HEK293T (cell line): ENCODE measurements around the gene CCSER1.

Experiments used
- CTCF ChIA-PET: fragments of 350-600 bp; formaldehyde crosslinking; extraction: SDS; loops from one replicate; lab custom pipeline; 2021; ENCODE audit warnings: antibody characterized with exemption, inconsistent platforms; lab: Yijun Ruan, JAX
- POLR2A ChIA-PET: fragments of 350-600 bp; formaldehyde crosslinking; extraction: SDS; loops from one replicate; lab custom pipeline; 2020; ENCODE audit warnings: antibody characterized with exemption, inconsistent platforms; lab: Yijun Ruan, JAX
- DNase-seq: peaks from one replicate; pipeline ENCODE4 v3.0.0; 2012; ENCODE audit warnings: mixed read lengths; ENCODE audit errors: extremely low spot score
- ARNT ChIP-seq: fragments of 450-650 bp; IDR thresholded peaks from 2 replicates; pipeline ENCODE4 v1.6.1; 2017; ENCODE audit warnings: mild to moderate bottlenecking
- BHLHE40 ChIP-seq: fragments of 450-650 bp; IDR thresholded peaks from 2 replicates; pipeline ENCODE4 v1.6.1; 2016; ENCODE audit warnings: mild to moderate bottlenecking, moderate library complexity, borderline replicate concordance
- CTBP1 ChIP-seq: fragments of 450-650 bp; IDR thresholded peaks from 2 replicates; pipeline ENCODE4 v1.6.1; 2016; ENCODE audit warnings: borderline replicate concordance
- ELF4 ChIP-seq: fragments of 450-650 bp; IDR thresholded peaks from 2 replicates; pipeline ENCODE4 v1.6.1; 2017; ENCODE audit warnings: antibody characterized with exemption
- FOXA1 ChIP-seq: fragments of 450-650 bp; IDR thresholded peaks from 2 replicates; pipeline ENCODE4 v1.6.1; 2016; ENCODE audit warnings: mild to moderate bottlenecking
- FOXK2 ChIP-seq: fragments of 450-650 bp; IDR thresholded peaks from 2 replicates; pipeline ENCODE4 v1.6.1; 2016; ENCODE audit warnings: mild to moderate bottlenecking
- FOXM1 ChIP-seq: fragments of 450-650 bp; IDR thresholded peaks from 2 replicates; pipeline ENCODE4 v1.6.1; 2017; ENCODE audit warnings: mild to moderate bottlenecking, borderline replicate concordance
- HDGF ChIP-seq: fragments of 450-650 bp; IDR thresholded peaks from 2 replicates; pipeline ENCODE4 v1.6.1; 2017; ENCODE audit warnings: antibody characterized with exemption, borderline replicate concordance
- L3MBTL2 ChIP-seq: fragments of 450-650 bp; conservative IDR thresholded peaks from 2 replicates; pipeline ENCODE4 v1.6.1; 2016; ENCODE audit warnings: mild to moderate bottlenecking
- LEF1 ChIP-seq: fragments of 450-650 bp; IDR thresholded peaks from 2 replicates; pipeline ENCODE4 v1.6.1; 2017; ENCODE audit warnings: mild to moderate bottlenecking, borderline replicate concordance
- NFRKB ChIP-seq: fragments of 450-650 bp; IDR thresholded peaks from 2 replicates; pipeline ENCODE4 v1.6.1; 2016; ENCODE audit warnings: mild to moderate bottlenecking, moderate library complexity
- PKNOX1 ChIP-seq: fragments of 450-650 bp; IDR thresholded peaks from 2 replicates; pipeline ENCODE4 v1.6.1; 2016
- SP1 ChIP-seq: fragments of 450-650 bp; IDR thresholded peaks from 2 replicates; pipeline ENCODE4 v1.6.1; 2017
- SUZ12 ChIP-seq: fragments of 450-650 bp; IDR thresholded peaks from 2 replicates; pipeline ENCODE4 v1.6.1; 2016; ENCODE audit warnings: mild to moderate bottlenecking
- TARDBP ChIP-seq: fragments of 450-650 bp; IDR thresholded peaks from 2 replicates; pipeline ENCODE4 v1.6.1; 2016
- ZNF384 ChIP-seq: fragments of 450-650 bp; IDR thresholded peaks from 2 replicates; pipeline ENCODE4 v1.6.1; 2016

CCSER1 gene

GRCh38 chr4:90586799-90587198 lies 459.6 kb downstream of the CCSER1 start:
- TF ChIP-seq HDGF (no peak), ARNT (no peak), NFRKB (no peak), ZNF384 (no peak), PKNOX1 (no peak), FOXK2 (no peak), SUZ12 (no peak), BHLHE40 (no peak), FOXM1 (no peak), L3MBTL2 (no peak), TARDBP (no peak), CTBP1 (no peak), LEF1 (no peak), ELF4 (no peak), SP1 (no peak), FOXA1 (no peak)
- CTCF ChIA-PET: no interaction called here
- POLR2A ChIA-PET: no interaction called here
- DNase-seq: no peak

GRCh38 chr4:90597927-90598326 lies 470.7 kb downstream of the CCSER1 start:
- ChIA-PET CTCF (no interaction called here), POLR2A (no interaction called here)
- DNase-seq: no peak
- no peak for TF ChIP-seq PKNOX1
- no peak for TF ChIP-seq SUZ12
- no peak for TF ChIP-seq FOXK2
- no peak for TF ChIP-seq FOXM1
- TF ChIP-seq ELF4: no peak
- no peak for TF ChIP-seq FOXA1
- TF ChIP-seq ZNF384: no peak
- no peak for TF ChIP-seq ARNT
- no peak for TF ChIP-seq BHLHE40
- no peak for TF ChIP-seq SP1
- TF ChIP-seq L3MBTL2: no peak
- TF ChIP-seq CTBP1: no peak
- TF ChIP-seq TARDBP: no peak
- TF ChIP-seq HDGF: no peak

- ChIA-PET POLR2A (no interaction called here), CTCF (no interaction called here)
- no peak for TF ChIP-seq TARDBP
- TF ChIP-seq FOXA1: no peak
- no peak for TF ChIP-seq FOXK2
- TF ChIP-seq HDGF: no peak
- TF ChIP-seq FOXM1: no peak
- no peak for TF ChIP-seq SUZ12
- TF ChIP-seq ELF4: no peak
- TF ChIP-seq ARNT: no peak
- TF ChIP-seq NFRKB: no peak
- TF ChIP-seq SP1: no peak
- no peak for TF ChIP-seq BHLHE40
- no peak for TF ChIP-seq LEF1
- TF ChIP-seq CTBP1: no peak
- TF ChIP-seq L3MBTL2: no peak
- no peak for TF ChIP-seq PKNOX1
- TF ChIP-seq ZNF384: no peak
- no peak for DNase-seq
Observed at GRCh38 chr4:90598741-90599140, 471.5 kb downstream of the CCSER1 start.

- no peak for DNase-seq
- no peak for TF ChIP-seq PKNOX1
- TF ChIP-seq NFRKB: no peak
- no peak for TF ChIP-seq FOXK2
- no peak for TF ChIP-seq LEF1
- TF ChIP-seq FOXA1: no peak
- no peak for TF ChIP-seq SP1
- TF ChIP-seq SUZ12: no peak
- TF ChIP-seq ARNT: no peak
- TF ChIP-seq HDGF: no peak
- no peak for TF ChIP-seq BHLHE40
- TF ChIP-seq ELF4: no peak
- TF ChIP-seq TARDBP: no peak
- no peak for TF ChIP-seq ZNF384
- no peak for TF ChIP-seq L3MBTL2
- TF ChIP-seq CTBP1: no peak
- TF ChIP-seq FOXM1: no peak
- ChIA-PET CTCF (no interaction called here), POLR2A (no interaction called here)
Observed at GRCh38 chr4:90602726-90603125, 475.5 kb downstream of the CCSER1 start.

GRCh38 chr4:90603540-90603939 lies 476.3 kb downstream of the CCSER1 start:
- ChIA-PET CTCF (no interaction called here), POLR2A (no interaction called here)
- TF ChIP-seq NFRKB (no peak), FOXA1 (no peak), ARNT (no peak)
- no peak for DNase-seq

- ChIA-PET POLR2A (no interaction called here), CTCF (no interaction called here)
- TF ChIP-seq NFRKB: no peak
- no peak for TF ChIP-seq HDGF
- no peak for TF ChIP-seq SUZ12
- TF ChIP-seq PKNOX1: no peak
- no peak for TF ChIP-seq SP1
- no peak for TF ChIP-seq ZNF384
- TF ChIP-seq L3MBTL2: no peak
- TF ChIP-seq CTBP1: no peak
- no peak for TF ChIP-seq LEF1
- no peak for TF ChIP-seq ELF4
- no peak for TF ChIP-seq FOXM1
- no peak for TF ChIP-seq BHLHE40
- TF ChIP-seq TARDBP: no peak
- TF ChIP-seq ARNT: no peak
- no peak for TF ChIP-seq FOXK2
- no peak for TF ChIP-seq FOXA1
- DNase-seq: no peak
Observed at GRCh38 chr4:90606781-90607180, 479.6 kb downstream of the CCSER1 start.
